CD4-positive, alpha-beta T cell treated with Interleukin-17A for 1 hour (primary cell): Measurements from ENCODE around the gene UBE3D.
A peak's percentile ranks its signal among the peaks of the same experiment; 100 is the strongest.

Source experiments
- DNase-seq: peaks from one replicate; pipeline ENCODE4 v3.0.0-alpha.2; 2020

Gene UBE3D

DNA sequence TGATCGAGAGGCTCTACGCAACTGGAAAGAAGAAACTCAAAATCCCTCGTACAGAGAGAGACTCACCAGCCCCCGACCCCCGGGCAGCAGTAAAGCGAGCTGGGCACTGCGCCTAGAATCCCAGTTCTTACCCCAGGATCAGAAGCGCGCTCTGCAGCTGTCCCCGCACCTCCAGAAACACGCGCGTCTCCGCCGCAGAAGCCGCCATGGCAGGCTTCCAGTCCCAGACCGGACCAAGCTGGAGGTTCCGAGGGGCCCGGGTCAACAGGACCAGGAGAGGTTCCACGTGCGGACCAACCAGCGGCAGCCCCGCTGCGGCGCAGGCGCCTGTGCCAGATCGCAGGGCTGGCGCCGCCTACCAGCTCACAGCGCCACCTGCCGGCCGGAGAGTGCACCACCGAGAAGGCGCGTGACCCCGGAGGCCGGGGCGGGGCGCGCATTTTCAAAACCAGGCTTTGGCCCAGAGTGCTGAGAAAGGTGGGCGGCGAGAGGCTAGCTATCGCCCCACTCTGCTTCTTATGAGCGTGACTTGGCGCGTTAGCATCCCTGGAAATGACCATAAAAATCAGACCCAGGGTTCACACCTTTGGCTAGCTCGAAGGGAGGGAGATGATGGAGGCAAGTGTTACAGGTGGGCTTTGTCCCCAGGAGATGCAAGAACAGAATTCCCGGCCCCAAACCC lies at the start of gene UBE3D:
UBE3D (minus strand) TSS at position 331 of the 682 bp plus-strand sequence; CDS start at position 208, 123 bp downstream.
- peak; percentile 91 for DNase-seq

GRCh38 chr6:83114164-83114563 lies 48.5 kb upstream of the UBE3D start:
- DNase-seq: no peak

DNA sequence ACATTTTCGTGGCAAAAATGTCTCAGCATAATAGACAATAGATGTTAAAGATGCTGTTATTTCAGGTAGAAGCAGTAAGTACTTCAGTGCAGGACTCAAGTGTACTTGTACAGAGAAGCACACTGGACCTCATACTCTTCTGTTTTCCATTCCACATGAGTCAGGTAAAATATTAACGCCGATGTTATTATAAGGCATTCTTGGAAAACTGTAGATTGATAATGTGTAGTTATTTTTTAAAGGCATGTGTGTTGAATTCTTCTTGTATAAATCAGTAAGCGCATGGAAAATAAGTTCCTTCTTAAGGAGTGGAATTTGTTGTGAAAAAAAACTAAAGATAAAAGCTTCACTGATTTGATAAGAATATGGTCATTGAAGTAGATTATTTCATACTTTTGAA lies 47.6 kb upstream of the UBE3D start:
- DNase-seq: no peak

DNA sequence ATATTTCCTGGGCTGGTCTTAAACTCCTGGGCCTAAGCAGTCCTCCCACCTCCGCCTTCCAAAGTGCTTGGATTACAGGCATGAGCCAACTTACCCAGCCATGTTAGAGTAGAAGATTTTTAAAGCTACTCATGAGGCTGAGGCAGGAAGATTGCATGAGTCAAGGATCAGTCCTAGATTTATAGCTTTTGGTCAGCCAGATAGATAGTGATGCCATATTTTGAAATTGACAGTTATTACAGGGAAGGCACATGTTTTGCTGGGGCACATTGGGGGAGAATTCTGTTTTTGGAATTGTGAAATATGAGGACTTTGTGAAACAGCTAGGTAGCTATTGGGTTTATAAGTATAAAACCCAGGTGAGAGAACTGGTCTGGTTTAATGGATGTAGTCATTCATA lies 42.7 kb upstream of the UBE3D start:
- no peak for DNase-seq

GRCh38 chr6:83098589-83098988 lies 32.9 kb upstream of the UBE3D start:
- DNase-seq: no peak

- no peak for DNase-seq
Observed at GRCh38 chr6:83097675-83098074, 32.0 kb upstream of the UBE3D start.

- no peak for DNase-seq
Observed at GRCh38 chr6:83097204-83097603, 31.6 kb upstream of the UBE3D start.

DNA sequence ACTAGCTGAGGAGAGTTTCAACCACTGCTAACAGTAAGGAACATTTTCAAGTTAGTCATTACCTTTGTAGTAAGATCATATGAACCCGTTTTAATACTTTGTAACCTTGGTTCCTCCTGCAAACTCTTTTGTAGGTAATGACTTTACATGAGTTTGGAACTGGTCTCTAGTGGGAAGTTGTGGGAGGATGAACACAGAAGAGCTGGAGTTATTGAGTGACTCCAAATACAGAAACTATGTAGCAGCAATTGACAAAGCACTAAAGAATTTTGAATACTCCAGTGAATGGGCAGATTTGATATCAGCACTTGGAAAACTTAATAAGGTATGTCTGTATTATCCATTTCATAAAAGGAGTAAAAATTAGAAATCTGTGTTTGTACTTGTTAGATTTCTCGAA lies 31.1 kb upstream of the UBE3D start:
- no peak for DNase-seq

GRCh38 chr6:83092756-83093399 lies 27.2 kb upstream of the UBE3D start:
- DNase-seq: no peak

- no peak for DNase-seq
Observed at GRCh38 chr6:83086751-83087150, 21.1 kb upstream of the UBE3D start.

DNA sequence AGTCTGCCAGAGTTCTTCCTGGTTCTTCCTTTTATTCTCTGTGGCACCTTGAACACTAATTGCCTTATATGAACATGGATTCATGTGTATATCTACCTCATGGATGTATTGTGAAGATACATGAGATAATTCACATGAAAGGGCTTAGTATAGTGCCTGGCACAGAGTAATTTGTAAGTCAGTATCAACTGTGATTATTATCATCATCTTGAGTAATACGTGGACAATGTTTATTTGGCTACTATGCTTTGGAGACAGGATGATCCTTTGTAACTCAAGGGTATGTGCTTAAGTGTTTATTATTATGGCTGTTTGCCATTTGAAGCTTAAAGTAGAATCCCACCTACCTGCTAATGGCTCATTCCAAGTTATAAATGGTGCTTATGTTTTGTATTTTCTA lies 17.8 kb upstream of the UBE3D start:
- no peak for DNase-seq

DNA sequence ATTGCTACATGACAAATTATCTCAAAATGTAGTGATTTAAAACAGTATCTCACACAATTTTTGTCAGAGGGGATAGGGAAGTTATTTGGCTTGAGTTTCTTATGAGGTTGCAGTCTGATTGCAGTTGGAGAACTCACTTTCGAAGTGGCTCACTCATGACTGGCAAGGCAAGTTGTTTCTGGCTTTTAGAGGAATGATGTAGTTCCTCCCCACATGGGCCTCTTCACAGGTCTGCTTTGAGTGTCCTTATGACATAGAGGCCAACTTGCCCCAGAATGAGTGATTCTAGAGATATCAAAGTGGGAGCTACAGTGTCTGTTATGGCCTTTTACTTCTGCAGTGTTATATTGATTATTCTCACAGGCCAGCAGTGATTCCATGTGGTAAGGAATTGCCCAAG lies 8.0 kb upstream of the UBE3D start:
- no peak for DNase-seq

DNA sequence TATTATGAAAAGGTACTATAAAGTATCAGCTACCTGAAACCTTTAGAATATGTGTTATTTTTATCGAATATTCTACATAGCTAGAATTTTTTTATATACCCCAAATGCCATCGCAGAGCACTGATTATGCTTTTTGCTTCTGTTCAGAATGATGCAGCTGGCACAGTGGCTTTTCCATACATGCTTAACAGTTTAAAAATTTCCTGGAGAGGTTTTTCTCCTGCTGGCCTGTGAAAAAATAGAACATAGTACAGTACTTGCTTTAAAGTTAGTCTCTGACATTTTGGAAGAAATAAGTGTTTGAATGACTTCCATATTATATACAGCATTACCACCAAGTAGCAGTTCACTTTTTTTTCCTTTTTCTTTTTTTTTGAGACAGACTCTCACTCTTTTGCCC lies 7.1 kb upstream of the UBE3D start:
- no peak for DNase-seq

DNA sequence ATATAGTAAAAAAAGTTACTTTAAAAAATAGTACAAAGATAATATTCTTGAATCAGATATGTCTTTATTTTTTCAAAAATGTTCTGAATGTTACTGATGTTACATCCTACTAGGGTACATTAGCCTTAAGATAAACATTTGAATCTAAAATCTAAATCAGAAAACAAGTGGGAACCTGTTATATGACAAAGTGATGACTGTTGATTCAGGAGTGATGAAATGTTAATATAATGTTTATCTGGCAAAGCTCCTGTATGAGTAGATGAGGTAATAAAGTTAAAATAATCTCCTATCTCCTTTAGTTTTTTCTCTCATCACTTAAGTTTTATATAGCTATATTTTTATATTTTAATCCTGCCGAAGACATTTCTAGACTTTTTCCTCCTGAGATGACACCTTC lies 6.1 kb upstream of the UBE3D start:
- no peak for DNase-seq

GRCh38 chr6:83071023-83071422 lies 5.4 kb upstream of the UBE3D start:
- no peak for DNase-seq

GRCh38 chr6:83069633-83070032 lies 4.0 kb upstream of the UBE3D start:
- DNase-seq: no peak

DNA sequence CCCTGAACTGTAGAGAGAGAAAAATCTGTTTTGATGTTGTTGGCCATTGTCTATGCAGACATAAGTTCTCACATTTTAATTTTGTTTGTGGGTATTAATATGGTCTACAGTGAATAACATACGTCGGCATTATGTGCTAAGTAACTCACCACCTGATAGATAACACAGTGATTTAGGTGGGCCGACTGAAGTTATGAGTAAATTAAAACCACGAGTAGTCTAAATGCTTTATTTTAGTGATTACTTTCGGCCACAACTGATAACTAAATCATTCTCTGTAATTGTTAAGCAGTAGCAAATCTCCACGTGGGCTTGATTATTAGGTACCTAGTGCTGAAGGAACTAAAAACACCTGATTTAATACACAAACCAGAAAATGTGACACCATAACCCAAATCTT lies 3.0 kb upstream of the UBE3D start:
- DNase-seq: no peak

DNA sequence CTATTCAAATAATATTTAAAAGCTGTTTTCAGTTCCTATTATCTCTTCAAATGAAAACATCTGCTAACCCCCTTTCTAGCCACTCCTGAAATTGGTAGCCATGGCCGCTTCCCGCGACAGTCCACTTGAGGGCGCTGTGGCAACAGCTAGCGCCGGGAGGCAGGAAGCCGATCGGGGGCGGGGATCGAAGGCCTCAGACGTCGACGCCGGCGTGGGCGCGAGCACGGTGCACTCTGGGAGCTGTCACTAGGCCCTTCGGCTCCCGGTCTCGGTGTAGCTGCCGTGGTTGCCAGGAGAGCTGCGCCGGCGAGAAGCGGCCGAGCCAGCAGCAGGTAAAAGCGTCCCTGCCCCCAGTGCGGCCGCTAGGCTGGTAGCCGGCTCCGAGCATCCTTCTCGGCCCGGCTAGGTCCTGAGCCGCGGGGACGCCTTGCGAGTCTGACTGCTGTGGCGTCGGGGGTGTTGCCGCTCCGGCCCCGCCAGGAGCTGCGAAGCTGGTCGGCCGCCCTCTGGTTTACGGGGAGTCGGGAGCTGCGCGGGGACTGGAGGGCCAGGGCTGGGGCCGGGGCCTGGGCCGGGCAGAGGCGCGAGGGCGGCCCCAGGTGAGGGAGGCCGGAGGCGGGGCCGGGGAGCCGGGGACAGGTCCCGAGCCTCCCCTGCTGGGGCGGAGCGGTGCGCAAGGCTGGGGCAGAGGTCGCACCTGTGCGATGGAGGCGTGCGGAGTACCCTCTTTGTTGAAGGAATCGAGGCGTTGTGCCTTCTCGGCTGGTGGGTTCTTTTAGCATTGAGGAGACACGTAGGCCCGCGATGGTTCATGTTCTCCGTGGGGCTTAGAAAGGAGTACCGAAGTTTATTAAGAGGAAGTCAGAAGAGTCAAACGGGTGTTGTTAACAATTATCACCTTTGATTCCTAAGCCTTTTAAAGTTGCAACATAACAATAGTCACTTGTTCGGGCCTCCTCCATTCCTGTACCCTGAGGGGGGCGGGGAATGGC lies 2.1 kb upstream of the UBE3D start, which contains the start of gene DOP1A:
DOP1A (plus strand) TSS at position 224 of the 992 bp plus-strand sequence. CDS start 29,307 bp downstream, outside the sequence.
- peak; percentile 95 for DNase-seq

GRCh38 chr6:83062225-83062624 lies 3.4 kb downstream of the UBE3D start:
- DNase-seq: no peak

DNA sequence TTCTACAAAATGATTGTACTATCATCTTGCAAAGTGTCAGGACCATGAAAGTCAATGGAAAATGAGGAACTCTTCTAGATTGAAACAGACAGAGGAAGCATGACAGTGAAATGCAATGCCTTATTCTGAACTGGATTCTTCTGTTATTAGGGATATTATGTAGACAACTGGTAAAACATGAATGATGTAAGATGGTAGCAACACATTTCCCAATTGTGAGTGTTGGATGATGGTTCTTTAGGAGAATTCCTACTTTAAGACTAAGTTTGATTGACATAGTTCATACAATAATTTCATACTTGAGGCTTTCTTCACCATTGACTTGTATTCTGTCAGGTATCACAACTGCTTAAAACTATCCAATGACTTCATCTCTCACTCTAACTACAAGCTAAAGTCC lies 4.5 kb downstream of the UBE3D start:
- DNase-seq: no peak

GRCh38 chr6:83057705-83058321 lies 7.8 kb downstream of the UBE3D start:
- peak; percentile 28 for DNase-seq

GRCh38 chr6:83055366-83055964 lies 10.2 kb downstream of the UBE3D start:
- DNase-seq: peak; percentile 58

- DNase-seq: no peak
Observed at GRCh38 chr6:83053678-83054077, 12.0 kb downstream of the UBE3D start.
